GM06990 (cell line): ENCODE measurements around the gene ARHGAP45.

Source experiments
- DNase-seq: peaks from one replicate; pipeline ENCODE4 v3.0.0-alpha.2; 2011; ENCODE audit not compliant: insufficient read length; ENCODE audit errors: extremely low read depth
- H3K27me3 ChIP-seq: replicated peaks from 2 replicates; pipeline ENCODE4 v1.6.0; 2011; ENCODE audit warnings: low read length; ENCODE audit not compliant: control insufficient read depth, insufficient read depth
- H3K36me3 ChIP-seq: 2 replicates; pipeline ENCODE4 v1.5.1; 2011; ENCODE audit warnings: low read length; ENCODE audit not compliant: control insufficient read depth, insufficient read depth
- H3K4me3 ChIP-seq: replicated peaks from 2 replicates; pipeline ENCODE4 v1.5.1; 2011; ENCODE audit warnings: low read depth, mild to moderate bottlenecking, control low read depth, low read length
- TF ChIP-seq, protein P1 (sequence below): IDR thresholded peaks from 2 replicates; pipeline ENCODE4 v1.5.1; 2011; ENCODE audit warnings: low read length, control low read depth, mild to moderate bottlenecking, inconsistent platforms; ENCODE audit not compliant: insufficient read depth, poor library complexity, severe bottlenecking

ARHGAP45 gene

DNA sequence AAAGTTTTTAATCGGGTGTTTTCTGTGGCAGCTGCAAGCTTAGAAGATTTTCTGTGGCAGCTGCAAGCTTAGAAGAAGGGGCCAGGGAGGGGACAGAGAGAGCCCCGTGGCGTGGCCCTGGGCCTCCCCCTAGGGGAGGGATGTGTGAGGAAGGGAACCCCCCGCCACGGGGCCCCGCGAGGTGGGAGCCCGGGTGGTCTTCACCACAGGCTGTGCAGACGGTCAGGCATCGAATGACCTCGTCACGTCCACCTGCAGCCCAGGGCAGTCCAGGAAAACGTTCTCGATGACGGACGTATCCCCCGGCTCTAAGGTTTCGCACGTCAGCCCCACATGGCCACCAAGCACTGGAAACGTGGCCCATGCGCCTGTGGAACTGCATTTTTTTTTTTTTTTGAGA lies 19.6 kb downstream of the ARHGAP45 start:
- TF ChIP-seq, protein P1, sequence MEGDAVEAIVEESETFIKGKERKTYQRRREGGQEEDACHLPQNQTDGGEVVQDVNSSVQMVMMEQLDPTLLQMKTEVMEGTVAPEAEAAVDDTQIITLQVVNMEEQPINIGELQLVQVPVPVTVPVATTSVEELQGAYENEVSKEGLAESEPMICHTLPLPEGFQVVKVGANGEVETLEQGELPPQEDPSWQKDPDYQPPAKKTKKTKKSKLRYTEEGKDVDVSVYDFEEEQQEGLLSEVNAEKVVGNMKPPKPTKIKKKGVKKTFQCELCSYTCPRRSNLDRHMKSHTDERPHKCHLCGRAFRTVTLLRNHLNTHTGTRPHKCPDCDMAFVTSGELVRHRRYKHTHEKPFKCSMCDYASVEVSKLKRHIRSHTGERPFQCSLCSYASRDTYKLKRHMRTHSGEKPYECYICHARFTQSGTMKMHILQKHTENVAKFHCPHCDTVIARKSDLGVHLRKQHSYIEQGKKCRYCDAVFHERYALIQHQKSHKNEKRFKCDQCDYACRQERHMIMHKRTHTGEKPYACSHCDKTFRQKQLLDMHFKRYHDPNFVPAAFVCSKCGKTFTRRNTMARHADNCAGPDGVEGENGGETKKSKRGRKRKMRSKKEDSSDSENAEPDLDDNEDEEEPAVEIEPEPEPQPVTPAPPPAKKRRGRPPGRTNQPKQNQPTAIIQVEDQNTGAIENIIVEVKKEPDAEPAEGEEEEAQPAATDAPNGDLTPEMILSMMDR = no peak
- peak; percentile 32 for DNase-seq
- H3K36me3 ChIP-seq = peaks cover 46% of the 10 kb centered on the region

GRCh38 chr19:1087813-1088415 lies 20.9 kb downstream of the ARHGAP45 start:
- DNase-seq = peak; percentile 68
- no peak overlapping the region for H3K4me3 ChIP-seq
- peaks cover 42% of the 10 kb centered on the region for H3K36me3 ChIP-seq
- TF ChIP-seq, protein P1 = peak; percentile 38
- no peaks in the 10 kb centered on the region for H3K27me3 ChIP-seq

More for the DNA sequence above, 19.6 kb downstream of the ARHGAP45 start:
- no peaks in the 10 kb centered on the region for H3K27me3 ChIP-seq
- H3K4me3 ChIP-seq = no peak overlapping the region

DNA sequence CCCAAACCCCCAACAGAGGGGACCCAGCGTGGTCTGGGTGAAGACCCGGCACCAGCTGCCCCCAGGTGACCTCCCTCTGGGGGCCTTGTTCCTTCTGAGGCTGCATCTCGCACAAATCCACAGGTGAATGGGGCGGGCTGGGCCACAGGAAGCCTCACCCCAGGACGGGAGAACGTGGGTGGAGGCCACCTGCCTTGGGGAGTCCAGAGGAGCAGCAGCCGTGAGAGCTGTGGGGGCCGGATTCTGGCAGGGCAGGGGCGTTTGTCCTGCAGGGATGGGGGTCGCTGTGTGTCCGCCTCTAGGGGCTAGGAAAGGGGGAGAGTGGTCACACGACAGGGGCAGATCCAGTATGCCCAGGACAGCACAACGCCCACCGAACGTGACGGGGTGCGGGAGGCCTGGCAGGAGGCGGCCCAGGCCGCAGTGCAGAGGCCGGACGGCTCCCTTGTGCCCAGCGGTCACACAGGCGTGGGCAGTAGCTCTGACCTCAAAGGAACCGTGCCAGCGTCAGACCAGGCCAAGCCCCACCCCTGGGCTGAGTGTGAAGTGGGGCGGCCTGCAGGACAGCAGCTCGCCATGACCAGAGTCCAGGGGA lies 21.5 kb downstream of the ARHGAP45 start:
- Histone ChIP-seq H3K36me3 (peaks cover 36% of the 10 kb centered on the region), H3K4me3 (no peak overlapping the region), H3K27me3 (no peaks in the 10 kb centered on the region)
- DNase-seq = no peak
- TF ChIP-seq, protein P1 = no peak

- Histone ChIP-seq H3K4me3 (no peak overlapping the region), H3K36me3 (peaks cover 32% of the 10 kb centered on the region), H3K27me3 (no peaks in the 10 kb centered on the region)
- peak; percentile 36 for DNase-seq
- TF ChIP-seq, protein P1 = no peak
Observed at GRCh38 chr19:1089126-1089771, 22.3 kb downstream of the ARHGAP45 start.

DNA sequence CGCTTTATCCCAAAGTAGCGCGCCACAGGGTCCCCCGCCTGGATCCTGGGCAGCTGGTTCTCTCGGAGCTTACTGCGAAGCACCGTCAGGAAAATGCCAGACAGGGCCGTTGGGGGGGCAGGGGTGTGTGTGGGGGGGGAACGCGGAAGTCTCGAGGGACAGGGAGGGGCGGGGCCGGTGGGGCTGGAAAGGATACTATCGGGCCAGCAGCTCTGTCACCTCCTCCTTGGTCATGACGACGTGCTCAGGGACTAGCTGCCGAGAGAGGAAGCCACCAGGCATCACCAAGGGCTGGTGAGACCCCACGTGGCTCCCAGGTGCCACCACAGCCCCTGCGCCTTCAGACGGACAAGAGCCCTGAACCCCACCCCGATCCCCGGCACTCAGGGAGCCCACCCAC lies 22.9 kb downstream of the ARHGAP45 start:
- TF ChIP-seq, protein P1 = peak; percentile 7
- Histone ChIP-seq H3K4me3 (no peak overlapping the region), H3K27me3 (no peaks in the 10 kb centered on the region), H3K36me3 (peaks cover 28% of the 10 kb centered on the region)
- no peak for DNase-seq
